Hippocampal formation (tissue), 2 donors: ENCODE results near the gene C8A.

Source experiments
- DNase-seq, 2 donors: peaks; one replicate each; lab custom pipeline; 2025; lab: John Stamatoyannopoulos, UW

The C8A gene

DNA sequence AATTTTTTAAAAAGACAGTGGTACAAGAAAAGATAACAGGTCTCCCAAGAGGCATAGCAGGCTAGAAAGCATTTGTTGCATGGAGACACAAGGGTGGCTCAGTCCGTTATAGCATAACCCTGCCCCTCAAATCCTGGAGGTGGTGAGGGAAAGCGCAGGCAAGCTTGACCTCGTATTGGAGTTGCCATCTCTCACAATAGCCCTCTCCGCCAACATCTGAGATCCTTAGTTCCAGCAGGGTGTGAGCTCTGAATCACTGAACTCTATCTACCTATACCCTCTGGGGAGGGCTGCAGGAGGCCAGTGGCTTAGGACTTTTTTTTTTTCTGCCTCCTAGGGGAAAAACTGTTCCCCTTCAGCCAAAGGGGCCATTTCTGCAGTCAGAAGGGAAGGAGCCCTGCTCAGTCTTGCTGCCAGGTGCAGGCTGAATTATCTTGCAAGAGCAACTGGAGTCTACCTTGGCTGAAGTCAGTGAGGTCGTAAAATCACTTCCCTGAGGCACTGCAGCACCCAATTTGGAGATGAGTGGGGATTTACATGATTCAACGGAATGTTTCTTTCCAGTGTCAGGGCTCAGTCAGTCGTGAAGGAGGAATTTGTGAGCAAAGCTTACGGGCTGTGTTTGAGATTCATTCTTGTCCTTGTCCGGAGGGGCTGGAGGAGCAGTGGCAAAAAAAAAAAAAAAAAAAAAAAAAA lies 17.2 kb upstream of the C8A start:
- no peak for DNase-seq

DNA sequence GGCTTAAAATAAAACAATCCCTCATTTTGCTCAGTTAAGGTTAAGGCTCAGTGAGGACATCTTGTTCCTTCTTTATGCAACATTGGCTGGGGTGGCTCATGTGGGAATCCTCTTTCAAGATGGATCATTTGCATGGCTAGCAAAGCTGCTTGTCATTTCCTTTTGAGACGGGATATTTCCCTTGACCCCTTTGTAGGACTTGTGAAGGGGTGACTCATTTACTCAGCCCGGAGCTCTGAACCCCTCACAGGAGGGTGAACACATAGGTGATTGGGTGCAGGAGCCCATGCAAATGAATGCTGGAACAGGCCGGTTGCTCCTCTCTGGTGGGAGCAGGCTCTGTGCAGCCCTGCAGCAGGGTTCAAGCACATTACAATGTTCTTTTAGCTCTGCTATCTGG lies 15.8 kb upstream of the C8A start:
- DNase-seq = no peak

DNA sequence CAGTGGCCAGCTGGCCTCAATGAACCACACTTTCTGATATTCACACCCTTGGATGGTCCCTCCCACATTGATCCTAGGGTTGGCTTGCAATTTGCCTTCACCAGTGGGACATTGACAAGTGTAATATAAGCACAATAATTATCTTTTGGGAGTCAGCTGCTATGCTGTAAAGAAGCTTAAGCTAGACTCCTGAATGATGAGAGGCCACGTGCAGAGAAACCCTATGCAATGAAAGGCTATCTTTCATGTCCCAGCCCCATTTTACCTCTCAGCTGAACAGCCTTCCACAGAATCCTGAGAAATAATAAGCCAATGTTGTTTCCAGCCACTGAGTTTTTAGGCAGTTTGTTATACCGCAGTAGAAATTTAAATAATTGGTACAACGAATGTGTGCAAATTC lies 11.1 kb upstream of the C8A start:
- no peak for DNase-seq

DNA sequence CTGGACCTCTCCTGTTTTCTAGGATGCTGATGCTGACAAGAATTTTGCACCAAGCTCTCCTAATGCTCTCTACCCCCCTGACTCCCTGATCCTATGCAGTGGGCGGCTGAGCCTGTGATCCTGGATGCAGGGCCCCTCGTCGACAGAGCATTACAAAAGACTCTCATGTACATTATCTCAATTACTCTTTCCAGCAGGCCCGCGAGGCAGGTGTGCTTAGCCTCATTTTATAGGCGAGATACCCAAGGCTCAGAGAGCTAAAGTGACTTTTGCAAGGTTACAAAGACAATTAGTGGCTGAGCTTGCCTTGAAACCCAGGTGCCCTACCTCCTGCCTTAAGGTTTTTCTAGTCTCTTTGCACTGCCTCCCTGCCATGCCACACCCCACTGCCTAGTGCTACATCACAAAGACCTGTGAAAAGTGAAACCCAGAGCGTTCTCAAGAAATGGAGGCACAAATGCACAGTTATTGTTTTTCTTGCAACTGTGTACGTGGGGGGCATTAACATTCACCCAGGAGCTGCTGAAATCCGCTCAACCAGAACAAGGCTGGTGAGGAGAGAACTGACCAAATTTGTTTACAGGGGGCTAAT lies 10.0 kb upstream of the C8A start:
- DNase-seq = no peak

DNA sequence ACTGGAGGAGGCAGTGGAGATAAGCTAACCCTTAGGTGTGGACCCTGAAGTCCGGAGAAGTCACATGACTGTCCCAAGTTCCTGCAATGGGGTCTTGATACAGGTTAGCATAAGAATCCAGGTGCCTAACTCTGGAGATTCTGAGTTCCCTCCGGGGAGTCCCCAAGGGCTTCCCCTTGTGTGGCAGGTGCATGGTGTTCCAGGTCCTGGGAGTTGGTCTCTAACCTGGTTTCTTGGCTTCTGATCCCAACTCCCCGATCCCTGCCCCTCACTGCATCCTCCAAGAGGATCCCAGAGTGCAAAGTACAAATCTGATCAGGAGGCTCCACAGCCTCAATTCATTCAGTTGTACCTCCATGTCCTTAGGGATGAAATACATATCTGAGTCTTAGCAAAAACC lies 9.3 kb upstream of the C8A start:
- DNase-seq = no peak

DNA sequence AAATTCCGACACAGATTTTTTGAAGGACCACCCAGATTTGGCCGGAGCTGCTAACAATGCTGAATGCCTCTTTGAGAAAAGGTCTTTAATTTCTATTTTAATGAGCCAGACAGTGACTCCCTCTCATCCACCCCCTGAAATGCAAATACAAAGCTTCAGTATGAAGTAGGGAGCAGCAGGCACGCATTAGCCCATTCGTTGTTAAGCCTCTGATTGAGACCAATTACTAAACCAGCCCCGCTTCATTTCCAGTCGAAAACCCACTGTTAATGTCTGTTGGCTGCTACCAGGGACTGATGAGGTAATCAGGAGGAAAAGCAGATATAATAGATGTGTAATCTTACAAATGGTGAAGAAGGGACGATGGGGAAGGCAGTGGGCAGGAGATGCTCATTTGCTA lies 4.8 kb upstream of the C8A start:
- no peak for DNase-seq

DNA sequence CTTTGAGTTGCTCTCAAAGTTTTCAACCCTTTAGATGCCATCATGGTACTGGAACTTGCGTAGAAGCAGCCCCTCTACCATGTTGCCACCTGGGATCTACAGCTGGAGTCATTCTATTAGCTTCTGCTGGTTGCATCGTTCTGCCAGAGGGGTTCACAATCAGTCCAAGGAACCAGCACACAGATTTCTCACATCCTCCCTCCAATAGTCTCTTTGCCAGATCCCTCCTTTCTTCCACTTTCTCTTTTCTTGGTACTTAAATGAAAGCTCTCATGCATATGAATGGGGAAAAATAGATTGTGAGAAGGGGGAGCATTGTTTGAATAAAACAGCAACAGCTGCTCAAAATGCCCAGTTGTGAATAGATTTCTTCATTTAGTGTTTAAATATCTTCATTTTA lies 4.2 kb upstream of the C8A start:
- DNase-seq = no peak

DNA sequence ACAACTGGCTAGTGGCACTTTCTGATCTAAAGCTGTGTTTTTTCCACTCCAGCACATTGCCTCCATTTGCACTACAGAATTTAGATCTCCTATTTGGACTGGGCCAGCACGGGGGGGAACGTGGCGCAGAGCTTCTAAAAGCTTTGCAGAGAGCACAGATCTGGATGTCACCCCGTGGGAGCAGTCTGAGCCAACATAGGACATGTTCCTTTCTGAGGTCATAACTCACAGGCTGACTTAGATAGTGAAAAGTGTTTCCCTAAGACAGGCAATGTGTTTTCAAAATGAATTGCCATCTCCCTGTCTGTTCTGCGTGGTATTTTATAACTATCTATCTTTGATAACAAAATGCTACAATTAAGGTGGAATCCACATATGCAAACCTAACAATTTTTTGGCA lies 3.7 kb upstream of the C8A start:
- DNase-seq = no peak

DNA sequence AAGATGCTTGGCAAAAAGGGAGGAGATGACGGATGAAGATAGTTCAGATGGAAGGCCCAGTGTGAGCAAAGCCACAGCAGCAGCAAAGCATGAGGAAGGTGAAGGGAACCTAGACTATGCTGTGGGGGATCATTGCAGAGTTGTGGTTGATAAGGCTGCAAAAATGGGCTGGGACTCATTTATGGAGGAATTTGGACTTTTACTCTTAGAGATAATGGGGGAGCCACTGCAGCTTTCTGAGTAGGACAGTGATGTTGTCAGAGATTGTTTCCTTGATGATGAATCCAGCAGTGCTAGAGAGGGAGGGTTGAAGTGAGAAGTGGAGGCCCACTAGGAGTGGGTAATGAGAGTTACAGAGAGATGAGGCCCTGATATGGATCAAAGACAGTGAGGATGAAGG lies 2.1 kb upstream of the C8A start:
- no peak for DNase-seq

DNA sequence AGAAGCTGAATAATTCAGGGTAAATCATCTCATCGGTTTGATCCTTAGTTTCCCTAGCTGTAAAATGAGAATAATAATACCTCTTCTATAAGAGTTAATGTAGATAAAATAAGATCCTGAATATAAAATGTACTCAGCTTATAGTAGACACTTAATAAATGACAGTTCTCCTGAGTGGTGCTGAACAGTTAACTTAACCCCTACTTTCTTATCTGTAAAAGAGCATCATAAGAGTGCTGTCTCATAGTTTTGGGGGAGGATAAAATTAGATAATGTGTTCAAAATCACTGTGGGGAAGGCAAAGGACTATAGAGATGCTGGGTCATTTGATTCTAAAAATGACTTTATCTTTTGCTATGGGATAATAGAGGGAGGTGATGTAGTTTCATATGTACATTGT lies 593 bp downstream of the C8A start:
- no peak for DNase-seq

DNA sequence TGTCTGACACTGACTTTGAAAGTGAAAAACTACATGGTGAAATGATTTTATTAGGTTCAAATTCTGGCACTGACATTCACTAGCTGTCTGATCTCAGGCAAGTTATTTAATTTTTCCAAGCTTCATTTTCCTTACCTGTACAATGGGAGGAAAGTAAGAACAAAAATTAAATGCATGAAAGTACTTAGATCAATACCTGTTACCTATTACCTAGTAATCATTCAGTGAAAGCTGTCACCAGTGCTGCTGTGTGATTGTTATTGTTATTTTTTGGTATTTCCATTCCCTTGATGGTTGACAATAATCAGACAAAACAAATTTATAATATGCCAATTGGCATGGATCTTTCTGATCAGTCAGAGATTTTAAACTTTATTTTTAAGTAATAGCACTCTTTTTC lies 1.6 kb downstream of the C8A start:
- DNase-seq = no peak

DNA sequence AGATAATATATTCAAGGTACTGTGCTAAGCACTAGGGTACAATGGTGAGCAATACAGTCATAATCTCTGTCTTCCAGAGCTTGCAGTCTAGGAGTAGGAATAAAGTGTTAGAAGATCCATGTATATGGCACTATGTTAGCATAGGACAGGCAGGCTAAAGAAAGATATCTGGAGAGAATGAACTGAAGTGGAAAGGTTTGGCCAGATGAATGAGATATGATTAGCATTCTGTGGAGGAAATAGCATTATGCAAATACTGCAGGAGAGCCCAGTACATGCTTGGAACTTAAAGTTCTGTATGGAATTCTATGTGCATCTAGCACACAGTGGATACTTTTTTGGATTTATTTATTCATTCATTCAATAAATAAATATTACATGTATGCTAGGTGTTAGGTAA lies 4.7 kb downstream of the C8A start:
- DNase-seq = no peak

DNA sequence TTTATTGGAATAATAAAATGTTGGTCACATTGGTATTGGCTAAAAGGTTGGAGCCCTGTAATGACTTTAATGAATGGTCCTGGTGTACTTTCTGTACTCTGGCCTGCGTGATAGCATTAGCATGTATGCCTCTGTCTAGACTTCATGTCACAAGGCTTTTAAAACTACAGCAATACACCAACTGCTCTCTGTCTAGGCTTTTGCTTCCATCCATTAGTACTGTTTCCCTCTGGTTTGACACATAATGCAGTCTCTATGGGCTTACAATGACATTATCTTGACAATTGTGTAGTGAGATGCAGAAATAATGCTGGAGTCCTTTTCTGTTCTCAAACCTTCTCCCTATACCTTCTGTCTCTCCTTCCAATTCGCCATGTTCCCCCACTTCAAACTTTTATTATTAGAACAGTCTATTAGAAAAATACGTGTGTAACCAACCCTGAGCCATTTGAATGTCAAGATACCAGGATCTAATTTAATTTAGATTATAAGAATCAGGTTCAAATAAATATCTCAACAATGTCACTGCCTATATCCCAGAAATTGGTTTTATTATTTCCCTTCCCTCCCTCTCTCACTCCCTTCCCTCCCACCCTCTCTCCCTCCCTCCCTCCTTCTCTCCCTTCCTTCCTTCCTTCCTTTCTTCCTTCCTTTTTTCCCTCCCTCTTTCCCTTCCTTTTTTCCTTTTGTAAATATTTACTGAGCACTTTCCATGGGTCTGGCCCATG lies 8.8 kb downstream of the C8A start:
- no peak for DNase-seq

DNA sequence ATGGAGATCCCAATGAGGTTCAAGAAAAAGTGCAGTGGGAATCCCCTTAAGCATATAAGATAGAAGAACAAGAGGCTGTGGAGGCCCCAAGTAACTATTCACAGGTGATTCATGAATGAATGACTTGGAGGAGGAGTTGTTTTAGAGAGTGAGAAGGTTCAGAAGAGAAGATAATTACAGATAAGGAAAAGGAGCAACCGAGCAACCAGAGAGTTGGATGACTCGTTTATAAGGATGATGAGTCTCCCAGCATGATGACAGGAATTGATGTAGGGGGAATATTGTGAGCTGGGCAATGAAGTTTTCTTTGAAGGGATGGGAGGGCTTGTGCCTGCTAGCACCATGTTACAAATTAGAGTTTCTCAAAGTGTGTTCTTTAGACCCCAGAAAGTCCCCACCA lies 9.8 kb downstream of the C8A start:
- DNase-seq = no peak

DNA sequence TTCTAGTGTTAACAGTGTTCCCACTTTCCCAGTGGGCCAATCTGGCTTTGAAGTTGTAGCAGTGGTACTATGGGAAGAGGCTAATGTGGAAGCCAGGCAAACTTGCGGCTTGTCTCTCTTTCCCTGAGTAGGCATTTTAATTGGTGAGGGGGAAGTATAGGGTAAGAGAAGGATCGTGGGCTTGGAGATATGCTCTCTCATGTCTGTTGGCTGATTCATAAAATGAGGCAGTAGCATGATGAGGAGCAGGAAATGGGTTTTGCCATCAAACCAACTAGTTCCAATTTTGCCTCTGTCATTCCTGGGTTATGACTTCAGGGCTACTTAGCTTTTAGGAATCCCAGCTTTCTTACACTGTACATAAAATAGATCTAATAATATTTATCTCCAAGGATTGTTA lies 12.1 kb downstream of the C8A start:
- DNase-seq = no peak

DNA sequence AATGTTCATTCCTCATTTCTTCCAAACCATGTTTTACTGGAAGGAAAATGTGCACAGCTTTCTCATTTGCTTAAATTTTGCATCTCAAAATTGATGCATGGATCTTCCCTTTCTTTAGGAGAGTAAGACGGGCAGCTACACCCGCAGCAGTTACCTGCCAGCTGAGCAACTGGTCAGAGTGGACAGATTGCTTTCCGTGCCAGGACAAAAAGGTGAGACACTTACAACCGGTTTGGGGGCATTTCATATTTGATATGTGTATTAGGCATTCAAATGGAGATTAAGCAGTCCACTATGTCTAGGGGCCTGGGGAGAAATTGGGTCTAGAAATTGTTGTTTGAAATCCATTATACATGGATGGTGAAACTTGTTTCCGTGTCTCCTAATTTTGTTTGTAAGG lies 12.9 kb downstream of the C8A start:
- no peak for DNase-seq

DNA sequence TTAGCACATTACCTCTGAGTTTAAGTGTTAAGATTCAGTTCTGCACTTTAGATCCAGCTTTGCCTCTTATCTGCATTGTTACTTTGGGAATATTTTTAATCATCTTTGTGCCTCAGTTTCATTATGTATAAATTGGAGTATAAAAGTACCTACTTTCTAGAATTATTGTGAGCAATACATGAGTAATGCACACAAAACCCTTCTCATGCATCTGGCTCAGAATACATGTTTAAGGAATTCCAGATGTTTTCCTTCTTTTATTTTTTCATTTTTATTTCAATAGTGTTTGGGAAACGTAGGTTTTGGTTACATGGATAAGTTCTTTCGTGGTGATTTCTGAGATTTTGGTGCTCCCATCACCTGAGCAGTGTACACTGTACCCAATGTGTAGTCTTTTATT lies 14.2 kb downstream of the C8A start:
- no peak for DNase-seq

DNA sequence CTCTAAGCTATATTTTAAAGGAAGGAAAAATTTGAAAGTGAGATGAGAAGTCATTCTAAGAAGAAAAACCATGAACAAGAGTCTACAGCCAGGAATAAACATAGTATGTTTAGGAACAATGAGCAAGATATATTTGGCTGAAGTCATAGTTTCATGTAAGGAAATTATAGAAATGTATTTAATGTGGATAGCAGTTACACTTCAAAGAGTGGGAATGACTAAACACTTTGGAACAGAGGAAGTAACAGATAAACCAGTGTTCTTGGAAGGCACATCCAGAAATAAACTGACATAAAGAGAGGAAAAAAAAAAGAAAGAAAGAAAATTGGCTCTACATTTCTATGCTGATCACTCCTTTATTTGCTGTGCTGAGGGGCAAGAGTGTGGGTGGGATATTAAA lies 18.0 kb downstream of the C8A start:
- peak in 1 of 2 donors; percentile 22 for DNase-seq

DNA sequence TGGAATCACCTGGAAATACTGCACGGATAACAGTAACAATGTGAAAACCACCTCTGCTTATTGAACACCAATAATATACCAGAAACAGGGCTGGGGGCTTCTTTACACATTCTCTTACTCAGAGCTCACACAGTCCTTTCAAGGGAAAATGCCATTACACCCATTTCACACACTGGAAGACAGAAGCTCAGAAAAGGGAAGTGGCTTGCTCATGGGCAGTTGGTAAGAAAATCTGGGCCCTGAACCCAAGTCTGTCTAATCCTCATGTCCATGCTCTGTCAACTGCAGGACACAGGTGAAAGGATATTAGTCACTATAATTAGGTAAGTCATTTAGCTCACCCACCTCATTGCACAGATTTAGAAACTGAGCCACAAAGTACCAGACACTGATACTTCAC lies 18.6 kb downstream of the C8A start:
- DNase-seq = no peak

DNA sequence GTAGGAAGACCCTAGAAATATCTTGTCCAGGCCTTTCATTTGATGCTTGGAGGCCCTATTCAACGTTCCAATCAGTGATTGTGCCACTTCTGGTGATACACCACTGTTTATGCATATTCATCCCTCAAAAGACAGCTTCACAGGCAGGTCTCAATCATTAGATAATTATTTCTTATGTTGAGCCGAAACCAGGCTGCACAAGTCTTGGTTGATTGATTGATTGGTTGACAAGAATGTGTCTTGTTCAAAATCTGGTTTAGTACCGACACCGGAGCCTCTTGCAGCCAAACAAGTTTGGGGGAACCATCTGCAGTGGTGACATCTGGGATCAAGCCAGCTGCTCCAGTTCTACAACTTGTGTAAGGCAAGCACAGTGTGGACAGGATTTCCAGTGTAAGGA lies 20.1 kb downstream of the C8A start:
- DNase-seq = no peak

DNA sequence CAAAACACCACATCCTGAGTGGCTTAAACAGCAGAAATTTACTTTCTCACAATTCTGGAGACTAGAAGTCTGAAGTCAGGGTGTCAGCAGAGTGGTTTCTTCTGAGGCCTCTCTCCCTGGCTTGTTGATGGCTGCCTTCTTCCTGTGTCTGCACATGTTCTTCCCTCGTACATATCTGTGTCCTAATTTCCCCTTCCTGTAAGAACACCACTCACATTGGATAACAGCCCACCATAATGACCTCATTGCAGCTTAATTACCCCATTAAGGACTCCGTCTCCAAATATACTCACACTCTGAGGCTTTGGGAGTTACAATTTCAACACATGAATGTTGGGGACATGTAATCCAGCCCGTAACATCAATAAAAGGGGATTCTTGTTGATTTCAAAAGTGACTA lies 23.4 kb downstream of the C8A start:
- no peak for DNase-seq

DNA sequence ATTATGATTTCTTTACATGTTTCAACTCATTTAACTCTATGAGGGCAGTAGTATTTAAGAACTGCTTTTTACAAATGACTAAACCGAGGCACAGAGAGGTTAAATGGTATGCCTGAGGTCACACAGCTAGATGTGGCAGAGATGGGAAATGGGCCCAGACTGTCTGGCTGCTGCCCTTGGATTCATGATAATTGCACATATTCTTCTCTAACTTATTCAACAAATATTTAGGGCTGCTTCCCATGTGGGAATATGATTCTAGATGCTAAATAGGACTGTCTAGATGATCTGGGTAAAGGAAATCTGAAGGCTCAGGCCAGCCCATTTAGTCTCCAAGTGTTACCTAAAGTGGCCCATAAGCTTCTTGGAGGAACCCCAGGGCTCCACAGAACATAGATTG lies 26.2 kb downstream of the C8A start:
- DNase-seq = no peak

DNA sequence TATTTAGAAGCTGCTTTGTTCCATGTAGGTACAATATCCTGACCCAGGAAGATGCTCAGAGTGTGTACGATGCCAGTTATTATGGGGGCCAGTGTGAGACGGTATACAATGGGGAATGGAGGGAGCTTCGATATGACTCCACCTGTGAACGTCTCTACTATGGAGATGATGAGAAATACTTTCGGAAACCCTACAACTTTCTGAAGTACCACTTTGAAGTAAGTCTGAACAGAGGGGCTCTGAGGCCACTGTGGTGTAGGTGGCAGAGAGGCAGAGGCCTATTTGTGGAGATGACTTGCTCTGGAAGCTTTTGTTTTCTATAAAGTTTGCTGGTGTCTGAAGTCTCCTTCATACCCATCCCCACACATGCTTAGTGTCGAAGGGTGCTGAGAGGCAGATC lies 26.8 kb downstream of the C8A start:
- DNase-seq = no peak

DNA sequence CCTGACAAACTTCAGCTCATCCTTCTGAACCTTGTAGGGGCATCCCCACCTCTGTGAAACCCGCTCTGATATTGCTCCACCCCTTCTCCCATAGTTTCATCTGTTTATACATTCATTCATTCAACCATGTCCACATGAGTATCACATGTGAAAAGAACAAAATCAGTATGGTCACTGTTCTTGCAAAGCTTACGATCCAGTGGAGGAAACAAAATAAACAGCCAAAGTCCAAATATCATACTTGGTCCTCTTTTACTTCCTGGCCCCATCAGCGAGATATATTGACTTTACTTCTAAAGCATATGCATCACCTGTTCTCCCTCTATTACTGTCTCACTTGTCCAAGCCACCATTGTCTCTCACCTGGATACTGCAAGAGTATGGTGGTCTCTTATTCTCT lies 35.6 kb downstream of the C8A start:
- no peak for DNase-seq
